ENCODE data around the gene STPG4. TPM values are rescaled to one million over a fixed set of nuclear protein-coding genes. Genes with fewer than 3 reads are reported as not detected.
A peak's percentile ranks its signal among the peaks of the same experiment; 100 is the strongest.

STPG4 gene
- total RNA-seq, 1 experiment from 2014 or later, result 0.13 TPM

GRCh38 chr2:47069628-47070154, 85.4 kb downstream of the STPG4 start:
- peak; percentile 95 for DNase-seq
- Histone ChIP-seq H3K23me2 (ENCODE audit: insufficient read length, low read depth, low read length, poor library complexity, severe bottlenecking) (no peaks in the 10 kb centered on the region), H3K18ac (ENCODE audit: insufficient read length, low read depth, low read length) (peak overlapping the region; percentile 56), H3K4ac (ENCODE audit: low read depth, low read length) (no peak overlapping the region), H2BK20ac (ENCODE audit: low read depth, low read length, poor library complexity, severe bottlenecking) (no peak overlapping the region), H3K56ac (ENCODE audit: insufficient read length, low read depth, low read length) (no peak overlapping the region), H3K79me1 (ENCODE audit: insufficient read depth, low read depth, low read length, poor library complexity, severe bottlenecking) (no peaks in the 10 kb centered on the region), H2BK15ac (ENCODE audit: low read depth, low read length) (no peak overlapping the region), H3K14ac (ENCODE audit: insufficient read depth, low read length) (peak overlapping the region; percentile 80; the same call in 1 of the 2 replicates), H4K20me1 (ENCODE audit: control insufficient read depth, insufficient read depth, insufficient read length) (no peaks in the 10 kb centered on the region), H3K4me1 (ENCODE audit: insufficient read depth, low read length) (peaks cover 12% of the 10 kb centered on the region; the same call in 1 of the 2 replicates), H4K91ac (ENCODE audit: insufficient read length, low read depth, low read length) (peak overlapping the region; percentile 53), H3T11ph (ENCODE audit: low read length) (no peak overlapping the region), H3K4me2 (ENCODE audit: insufficient read depth, insufficient read length, low read length) (no peak overlapping the region), H3K9ac (ENCODE audit: extremely low read depth, insufficient read length, low read length) (no peak overlapping the region), H2BK5ac (ENCODE audit: insufficient read length, low read length) (no peak overlapping the region), H3K27me3 (ENCODE audit: insufficient read depth, low read length) (no peaks in the 10 kb centered on the region), H2AFZ (ENCODE audit: low read length) (no peak overlapping the region), H2AK5ac (ENCODE audit: insufficient read length, low read length) (no peak overlapping the region), H4K8ac (replicated peaks; ENCODE audit: insufficient read length, low read depth, low read length) (no peak overlapping the region), H4K5ac (ENCODE audit: insufficient read length, low read depth, low read length) (no peak overlapping the region), H2BK120ac (ENCODE audit: low read depth, low read length, poor library complexity, severe bottlenecking) (no peak overlapping the region), H3K79me2 (ENCODE audit: insufficient read depth, low read length) (no peaks in the 10 kb centered on the region), H3K9me3 (ENCODE audit: control insufficient read depth, low read depth, low read length) (no peaks in the 10 kb centered on the region), H3K23ac (ENCODE audit: insufficient read length, low read depth, low read length) (no peak overlapping the region), H2BK12ac (ENCODE audit: insufficient read length, low read depth, low read length) (peak overlapping the region; percentile 99), H3K27ac (ENCODE audit: insufficient read length, low read depth, low read length) (no peak overlapping the region)
- WGBS (ENCODE audit: extremely low coverage, insufficient read length, low lambda C conversion rate), result no CpG with 5 or more reads among the region's 6 CpGs
- no peak for TF ChIP-seq CTCF (conservative IDR thresholded peaks at IDR 0.05)
- H3K27ac Mint-ChIP-seq, result peak overlapping the region in 1 of 3 experiments; percentile 80; a peak in 1 of 7 replicates
- no peak overlapping the region for H3K4me3 Mint-ChIP-seq
- peaks cover 45 to 60% of the 10 kb centered on the region in 2 experiments for H3K4me1 Mint-ChIP-seq
- peaks cover 0 to 3% (median 0%) of the 10 kb centered on the region in 3 experiments; a peak in 2 of 7 replicates for H3K36me3 Mint-ChIP-seq (ENCODE audit: insufficient read depth in 1 of 3, low read depth in 3 of 3)
- no peaks in the 10 kb centered on the region for H3K27me3 Mint-ChIP-seq (ENCODE audit: low read depth)
- no peaks in the 10 kb centered on the region for H3K9me3 Mint-ChIP-seq
